Measurements from ENCODE around the gene RALGDS. TPM values are rescaled to one million over a fixed set of nuclear protein-coding genes. Genes with fewer than 3 reads are reported as not detected.
A peak's percentile ranks its signal among the peaks of the same experiment; 100 is the strongest.

RALGDS gene
- total RNA-seq, 1 donor from 2014 or later = 29.2 TPM

DNA sequence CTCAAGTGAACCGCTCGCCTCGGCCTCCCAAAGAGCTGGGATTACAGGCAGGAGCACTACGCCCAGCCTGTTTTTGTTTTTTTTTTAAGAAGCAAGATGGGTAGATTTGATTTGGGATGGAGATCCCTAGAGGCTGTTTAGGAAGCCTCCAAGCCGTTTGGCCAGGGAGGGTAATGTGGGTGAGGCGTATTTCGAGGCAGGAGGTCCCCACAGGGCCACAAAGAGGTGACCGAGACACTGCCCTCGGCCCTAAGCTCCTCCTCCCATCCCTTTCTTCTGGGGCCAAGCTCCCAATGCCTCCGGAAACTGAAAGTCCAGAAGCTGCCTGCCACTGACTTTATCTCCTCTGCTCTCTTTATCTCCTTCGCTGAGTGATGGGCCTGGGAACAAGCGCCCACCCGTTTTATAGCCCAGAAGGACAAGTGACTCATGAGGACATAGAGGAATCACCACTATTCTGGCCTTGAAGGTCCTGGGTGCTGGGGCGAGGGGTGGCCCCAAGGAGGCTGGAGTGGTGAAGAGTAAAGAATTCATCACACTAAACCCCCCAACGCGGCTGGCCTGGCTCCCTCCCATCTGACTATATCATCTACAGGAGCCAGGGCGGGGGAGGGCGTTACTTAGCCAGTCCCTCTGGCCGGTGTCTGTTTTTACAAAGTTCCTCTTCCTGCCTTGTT is 2.0 kb upstream of the RALGDS start:
- peaks cover 75% of the 10 kb centered on the region for H3K4me1 Mint-ChIP-seq
- ChIA-PET CTCF (interaction anchor here (1.3 to 4.2 kb wide), 2 partner anchors 21 to 25 kb away, joined by 4 to 20 read pairs; no protein-coding TSS in a partner anchor), POLR2A (interaction anchor here (0.9 to 1.1 kb wide), 2 partner anchors 11 to 26 kb away, joined by 3 to 4 read pairs; no protein-coding TSS in a partner anchor)
- no peaks in the 10 kb centered on the region for H3K36me3 Mint-ChIP-seq (ENCODE audit: low read depth)
- H3K9me3 Mint-ChIP-seq = no peaks in the 10 kb centered on the region
- ATAC-seq (ENCODE audit: low read depth) (no peak), DNase-seq (no peak)
- intact Hi-C loops (cut with micrococcal nuclease) = no loop called here
- H3K27ac Mint-ChIP-seq = peak overlapping the region; percentile 35
- TF ChIP-seq, protein P1, sequence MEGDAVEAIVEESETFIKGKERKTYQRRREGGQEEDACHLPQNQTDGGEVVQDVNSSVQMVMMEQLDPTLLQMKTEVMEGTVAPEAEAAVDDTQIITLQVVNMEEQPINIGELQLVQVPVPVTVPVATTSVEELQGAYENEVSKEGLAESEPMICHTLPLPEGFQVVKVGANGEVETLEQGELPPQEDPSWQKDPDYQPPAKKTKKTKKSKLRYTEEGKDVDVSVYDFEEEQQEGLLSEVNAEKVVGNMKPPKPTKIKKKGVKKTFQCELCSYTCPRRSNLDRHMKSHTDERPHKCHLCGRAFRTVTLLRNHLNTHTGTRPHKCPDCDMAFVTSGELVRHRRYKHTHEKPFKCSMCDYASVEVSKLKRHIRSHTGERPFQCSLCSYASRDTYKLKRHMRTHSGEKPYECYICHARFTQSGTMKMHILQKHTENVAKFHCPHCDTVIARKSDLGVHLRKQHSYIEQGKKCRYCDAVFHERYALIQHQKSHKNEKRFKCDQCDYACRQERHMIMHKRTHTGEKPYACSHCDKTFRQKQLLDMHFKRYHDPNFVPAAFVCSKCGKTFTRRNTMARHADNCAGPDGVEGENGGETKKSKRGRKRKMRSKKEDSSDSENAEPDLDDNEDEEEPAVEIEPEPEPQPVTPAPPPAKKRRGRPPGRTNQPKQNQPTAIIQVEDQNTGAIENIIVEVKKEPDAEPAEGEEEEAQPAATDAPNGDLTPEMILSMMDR (IDR thresholded peaks at IDR 0.05) = no peak
- H3K27me3 Mint-ChIP-seq = no peaks in the 10 kb centered on the region
- no peak overlapping the region for H3K4me3 Mint-ChIP-seq

DNA sequence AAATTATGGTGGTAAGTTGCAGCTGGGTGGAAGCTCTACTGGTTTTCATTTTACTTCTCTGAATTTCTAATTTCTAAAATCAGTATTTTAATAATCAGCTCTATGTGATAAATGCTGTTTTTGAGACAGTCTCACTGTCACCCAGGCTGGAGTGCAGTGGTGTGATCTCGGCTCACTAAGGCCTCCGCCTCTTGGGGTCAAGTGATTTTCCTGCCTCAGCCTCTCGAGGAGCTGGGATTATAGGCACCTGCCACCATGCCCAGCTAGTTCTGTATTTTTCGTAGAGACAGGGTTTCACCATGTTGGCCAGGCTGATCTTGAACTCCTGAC is 1.5 kb upstream of the RALGDS start:
- Mint-ChIP-seq H3K9me3 (no peaks in the 10 kb centered on the region), H3K27ac (peak overlapping the region; percentile 94), H3K4me3 (no peak overlapping the region), H3K36me3 (ENCODE audit: low read depth) (peaks cover 3% of the 10 kb centered on the region), H3K27me3 (no peaks in the 10 kb centered on the region), H3K4me1 (peaks cover 73% of the 10 kb centered on the region)
- TF ChIP-seq, protein P1 (IDR thresholded peaks at IDR 0.05) = no peak
- ATAC-seq (ENCODE audit: low read depth) (no peak), DNase-seq (no peak)
- CTCF ChIA-PET = interaction anchor here (1.3 to 4.2 kb wide), 2 partner anchors 22 to 25 kb away, joined by 4 to 20 read pairs; no protein-coding TSS in a partner anchor
- intact Hi-C loops (cut with micrococcal nuclease) = no loop called here
- POLR2A ChIA-PET = interaction anchor here (0.9 to 1.9 kb wide), 3 partner anchors 8 to 27 kb away, joined by 3 to 5 read pairs (median 4); no protein-coding TSS in a partner anchor

DNA sequence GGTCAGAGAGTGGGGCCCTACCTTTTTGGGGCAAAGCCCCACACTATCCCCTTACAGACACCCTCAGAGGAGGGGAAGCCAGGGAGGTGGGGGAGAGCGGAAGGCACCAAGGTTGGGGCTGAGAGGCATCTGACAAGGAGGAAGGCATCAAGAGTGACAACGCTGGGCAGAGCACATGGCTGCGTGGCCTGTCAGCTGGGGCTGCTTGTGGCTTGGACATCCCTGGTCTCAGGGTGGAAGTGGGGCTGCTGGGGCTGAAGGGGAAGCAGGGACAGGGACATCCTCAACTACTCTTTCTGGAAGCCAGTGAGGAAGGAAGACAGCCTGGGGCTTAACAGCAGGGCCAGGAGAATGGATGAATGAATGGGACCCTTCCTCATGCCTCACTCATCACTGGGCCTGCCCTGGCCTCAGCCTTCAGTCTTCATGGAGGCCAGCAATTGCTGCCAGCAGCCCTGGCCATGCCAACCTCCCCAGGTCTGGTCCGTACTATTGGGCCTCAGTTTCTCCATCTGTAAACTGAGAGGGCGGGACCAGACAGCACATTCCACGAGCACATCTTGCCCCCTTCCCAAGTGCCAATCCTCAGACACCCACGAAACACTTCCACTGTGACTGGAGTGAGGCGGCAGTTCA is 993 bp upstream of the RALGDS start:
- Mint-ChIP-seq H3K36me3 (ENCODE audit: low read depth) (peaks cover 3% of the 10 kb centered on the region), H3K4me1 (peaks cover 70% of the 10 kb centered on the region), H3K27me3 (no peaks in the 10 kb centered on the region), H3K27ac (peak overlapping the region; percentile 94), H3K9me3 (no peaks in the 10 kb centered on the region), H3K4me3 (peak overlapping the region; percentile 82)
- ATAC-seq (ENCODE audit: low read depth) (no peak), DNase-seq (no peak)
- intact Hi-C loops (cut with micrococcal nuclease) = loop anchor here (1.0 kb wide), 5 partner anchors 9 to 92 kb away; partner anchors contain the start of gene GTF3C5
- ChIA-PET POLR2A (interaction anchor here (1.1 to 1.9 kb wide), 3 partner anchors 9 to 27 kb away, joined by 3 to 5 read pairs (median 5); no protein-coding TSS in a partner anchor), CTCF (interaction anchor here (1.3 to 4.2 kb wide), 3 partner anchors 22 to 26 kb away, joined by 4 to 20 read pairs (median 4); no protein-coding TSS in a partner anchor)
- TF ChIP-seq, protein P1 (IDR thresholded peaks at IDR 0.05) = no peak

DNA sequence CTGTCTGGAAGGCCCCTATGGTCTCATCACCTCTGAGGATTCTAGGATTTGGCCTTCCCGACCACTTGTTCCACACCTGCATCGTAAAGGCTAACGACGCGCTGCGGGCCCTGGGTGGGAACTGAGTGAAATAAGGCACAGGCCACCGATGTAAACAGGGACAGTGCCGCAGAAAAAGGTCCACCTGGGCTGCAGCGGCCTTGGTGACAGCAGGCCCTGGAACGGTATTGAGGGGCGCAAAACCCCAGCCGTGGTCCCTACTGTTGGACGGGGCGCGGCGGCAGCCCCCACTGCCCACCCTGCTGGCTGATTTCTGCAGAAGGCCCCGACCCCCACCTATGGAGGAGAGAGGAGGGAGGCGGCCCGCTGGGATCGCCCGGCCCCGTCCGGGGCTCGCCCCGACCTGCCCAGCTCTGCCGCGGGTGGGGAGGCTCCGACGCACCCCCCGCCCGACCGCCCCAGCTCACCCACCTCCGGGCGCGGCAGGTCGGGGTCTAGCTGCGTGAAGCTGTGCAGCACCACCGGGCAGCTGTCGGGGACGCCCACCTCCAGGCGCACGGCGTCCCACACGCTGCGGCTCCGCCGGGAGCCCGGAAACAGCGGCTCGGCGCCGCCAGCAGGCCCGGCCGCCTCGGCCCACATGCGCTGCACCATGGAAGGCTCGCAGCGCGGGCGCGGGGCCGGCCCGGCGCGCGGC is 391 bp downstream of the RALGDS start:
- POLR2A ChIA-PET = interaction anchor here (1.7 to 1.9 kb wide), 2 partner anchors 10 to 13 kb away, joined by 5 read pairs; no protein-coding TSS in a partner anchor
- TF ChIP-seq, protein P1 (IDR thresholded peaks at IDR 0.05) = no peak
- H3K9me3 Mint-ChIP-seq = no peaks in the 10 kb centered on the region
- CTCF ChIA-PET = interaction anchor here (1.7 to 4.2 kb wide), 2 partner anchors 23 to 27 kb away, joined by 4 to 20 read pairs; no protein-coding TSS in a partner anchor
- DNase-seq = no peak
- peak overlapping the region; percentile 46 for H3K27ac Mint-ChIP-seq
- H3K36me3 Mint-ChIP-seq (ENCODE audit: low read depth) = peaks cover 3% of the 10 kb centered on the region
- intact Hi-C loops (cut with micrococcal nuclease) = loop anchor here (1.0 kb wide), 5 partner anchors 7 to 90 kb away; partner anchors contain the start of gene GTF3C5
- no peaks in the 10 kb centered on the region for H3K27me3 Mint-ChIP-seq
- ATAC-seq (ENCODE audit: low read depth) = peak; percentile 16
- H3K4me1 Mint-ChIP-seq = peaks cover 67% of the 10 kb centered on the region
- H3K4me3 Mint-ChIP-seq = peak overlapping the region; percentile 82
